ENCODE measurements around the gene RPL4. TPM values are rescaled to one million over a fixed set of nuclear protein-coding genes. Genes with fewer than 3 reads are reported as not detected.
A peak's percentile ranks its signal among the peaks of the same experiment; 100 is the strongest.

Gene RPL4
- total and polyA plus RNA-seq, 2 of the 8 experiments (the other 6 are each of a cell fraction or from before 2014, with no cell fraction given) = 3,950 to 3,973 TPM

DNA sequence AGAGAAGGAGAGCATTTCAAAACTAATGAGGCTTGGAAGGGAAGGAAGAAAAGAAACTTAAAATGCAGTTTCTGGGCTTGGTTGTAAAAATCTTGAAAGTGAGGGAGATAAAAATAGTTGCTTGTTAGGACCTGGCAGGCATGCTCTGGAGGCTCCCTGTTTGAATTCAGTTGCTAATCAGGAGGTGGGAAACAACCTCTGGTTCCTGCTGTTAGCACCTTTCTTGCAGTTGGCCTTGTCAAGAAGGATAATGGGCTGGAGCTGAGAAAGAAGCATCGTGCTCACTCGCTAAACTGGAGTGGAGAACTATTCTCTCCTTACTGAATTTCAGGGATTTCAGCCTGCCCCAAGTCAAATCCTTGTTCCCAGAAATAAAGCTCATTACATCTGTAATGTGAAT is 30.5 kb downstream of the RPL4 start:
- 2% methylated on average over 2 of the region's 2 CpGs; no CpG with 5 or more reads in 1 of the 2 experiments for WGBS, 2 experiments (ENCODE audit: extremely low coverage in 1 of 2, insufficient coverage in 1 of 2, insufficient read length in 1 of 2, insufficient replicate concordance in 2 of 2, low coverage in 1 of 2, low lambda C conversion rate in 2 of 2, missing lambda C conversion rate in 1 of 2)
- no peaks in the 10 kb centered on the region for H3K27me3 ChIP-seq (replicated peaks in 1 of 4; ENCODE audit: control insufficient read depth in 3 of 4, extremely low read depth in 1 of 4, insufficient read depth in 3 of 4, low read length in 3 of 4)
- peak overlapping the region; percentile 94 for H2BK120ac ChIP-seq (replicated peaks; ENCODE audit: low read depth, low read length)
- H3K23me2 ChIP-seq (ENCODE audit: low read depth, low read length) = no peaks in the 10 kb centered on the region
- peak overlapping the region in 1 of 4 experiments; percentile 49; a peak in 1 of 7 replicates for H3K9ac ChIP-seq (replicated peaks in 1 of 4; ENCODE audit: extremely low read depth in 1 of 4, low read depth in 3 of 4, low read length in 3 of 4)
- peak overlapping the region; percentile 77; the same call in 1 of the 2 replicates for H2AK5ac ChIP-seq (ENCODE audit: low read depth, low read length)
- POLR2A ChIA-PET (ENCODE audit: partially characterized antibody) = interaction anchor here (1.0 to 3.1 kb wide), 7 partner anchors 11 to 70 kb away, joined by 4 to 24 read pairs (median 9); partner anchors contain the start of genes RPL4, SNAPC5 and ZWILCH
- peaks cover 0 to 24% of the 10 kb centered on the region in 2 experiments; a peak in 1 of 4 replicates for H3K79me2 ChIP-seq (ENCODE audit: control insufficient read depth in 1 of 2, insufficient read depth in 2 of 2, low read length in 2 of 2)
- H2BK5ac ChIP-seq (ENCODE audit: low read depth, low read length) = peak overlapping the region; percentile 71; the same call in 1 of the 2 replicates
- no peaks in the 10 kb centered on the region for H3K36me3 ChIP-seq (ENCODE audit: control insufficient read depth in 2 of 4, insufficient read depth in 4 of 4, low read length in 3 of 4)
- peak overlapping the region; percentile 92 for H4K91ac ChIP-seq (replicated peaks; ENCODE audit: insufficient read length, low read length)
- peak overlapping the region; percentile 91 for H3K18ac ChIP-seq (ENCODE audit: extremely low read depth, low read length)
- peaks cover 23 to 58% (median 44%) of the 10 kb centered on the region in 4 experiments for H3K4me1 ChIP-seq (replicated peaks in 1 of 4; ENCODE audit: control insufficient read depth in 3 of 4, insufficient read depth in 4 of 4, low read length in 3 of 4)
- H3K14ac ChIP-seq (ENCODE audit: insufficient read length) = no peak overlapping the region
- DNase-seq (ENCODE audit: low read depth in 1 of 2, low spot score in 2 of 2) = peak in 1 of 2 experiments; percentile 50
- H3K9me3 ChIP-seq (ENCODE audit: insufficient read depth in 2 of 2, low read depth in 1 of 2, low read length in 1 of 2) = no peaks in the 10 kb centered on the region
- no peaks in the 10 kb centered on the region; the same call in 1 of the 2 replicates for H3K79me1 ChIP-seq (ENCODE audit: low read depth, low read length)
- peak overlapping the region; percentile 53; the same call in 1 of the 2 replicates for H2BK20ac ChIP-seq (ENCODE audit: low read length)
- no peak overlapping the region for H2AFZ ChIP-seq (ENCODE audit: low read length)
- H3K27ac ChIP-seq (ENCODE audit: low read depth, low read length) = peak overlapping the region; percentile 64; the same call in 1 of the 2 replicates
- peak overlapping the region; percentile 50; the same call in 1 of the 2 replicates for H2BK12ac ChIP-seq (ENCODE audit: low read depth, low read length)
- peak overlapping the region; percentile 96 for H3K4ac ChIP-seq (replicated peaks; ENCODE audit: insufficient read length, low read depth, low read length)
- H4K8ac ChIP-seq (ENCODE audit: extremely low read depth, insufficient read depth, low read length) = no peak overlapping the region
- H3K4me3 ChIP-seq (ENCODE audit: extremely low read depth in 1 of 4, insufficient read depth in 2 of 4, low read depth in 3 of 4, low read length in 4 of 4) = peak overlapping the region in 2 of 4 experiments; percentile 13 to 32; a peak in 3 of 8 replicates
- 0 out of 2 replicates have a peak overlapping the region, but pooled peaks have one; percentile 72 for H2BK15ac ChIP-seq (ENCODE audit: low read length)
- H4K20me1 ChIP-seq (replicated peaks in 1 of 2; ENCODE audit: control insufficient read depth in 1 of 2, insufficient read depth in 2 of 2, low read length in 2 of 2) = peaks cover 0 to 3% of the 10 kb centered on the region in 2 experiments
- peak overlapping the region; percentile 65 for H4K5ac ChIP-seq (ENCODE audit: insufficient read length, low read depth, low read length)
- CTCF ChIA-PET (ENCODE audit: partially characterized antibody) = interaction anchor here (0.6 to 5.4 kb wide), 10 partner anchors 10 to 363 kb away, joined by 3 to 40 read pairs (median 3); partner anchors contain the start of genes MAP2K1 and SNAPC5
- peak; percentile 93 for FAIRE-seq
- H3K4me2 ChIP-seq (ENCODE audit: insufficient read depth in 1 of 2, low read depth in 2 of 2, low read length in 2 of 2) = peak overlapping the region; percentile 45 to 78
- H3K23ac ChIP-seq (ENCODE audit: insufficient read length) = no peak overlapping the region
- no peak overlapping the region for H3K56ac ChIP-seq (replicated peaks; ENCODE audit: insufficient read length, low read depth, low read length)
- TF ChIP-seq, protein P1, sequence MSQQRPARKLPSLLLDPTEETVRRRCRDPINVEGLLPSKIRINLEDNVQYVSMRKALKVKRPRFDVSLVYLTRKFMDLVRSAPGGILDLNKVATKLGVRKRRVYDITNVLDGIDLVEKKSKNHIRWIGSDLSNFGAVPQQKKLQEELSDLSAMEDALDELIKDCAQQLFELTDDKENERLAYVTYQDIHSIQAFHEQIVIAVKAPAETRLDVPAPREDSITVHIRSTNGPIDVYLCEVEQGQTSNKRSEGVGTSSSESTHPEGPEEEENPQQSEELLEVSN (IDR thresholded peaks at IDR 0.05) = peak; percentile 72; the same call in 1 of the 2 replicates
- TF ChIP-seq EP300 (IDR thresholded peaks at IDR 0.05; ENCODE audit: borderline replicate concordance in 1 of 2, low read depth in 2 of 2, low read length in 2 of 2) (0 out of 3 replicates have a peak, but pooled peaks of 1 of the 2 experiments have one; percentile 16), HDAC2 (IDR thresholded peaks at IDR 0.05; ENCODE audit: borderline replicate concordance in 1 of 2, low read depth in 2 of 2, low read length in 2 of 2) (no peak), EGR1 (IDR thresholded peaks at IDR 0.05; ENCODE audit: borderline replicate concordance, low read depth, low read length) (0 out of 2 replicates have a peak, but pooled peaks have one; percentile 3), SIN3A (conservative IDR thresholded peaks at IDR 0.05 in 1 of 2, IDR thresholded peaks at IDR 0.05 in 1 of 2; ENCODE audit: low read depth in 1 of 2, low read length in 2 of 2) (peak in 1 of 2 experiments; percentile 57; a peak in 1 of 4 replicates), TAF1 (IDR thresholded peaks at IDR 0.05; ENCODE audit: low read depth, low read length) (no peak), CEBPB (IDR thresholded peaks at IDR 0.05; ENCODE audit: low read depth, low read length) (no peak)
- TF ChIP-seq, protein P2, sequence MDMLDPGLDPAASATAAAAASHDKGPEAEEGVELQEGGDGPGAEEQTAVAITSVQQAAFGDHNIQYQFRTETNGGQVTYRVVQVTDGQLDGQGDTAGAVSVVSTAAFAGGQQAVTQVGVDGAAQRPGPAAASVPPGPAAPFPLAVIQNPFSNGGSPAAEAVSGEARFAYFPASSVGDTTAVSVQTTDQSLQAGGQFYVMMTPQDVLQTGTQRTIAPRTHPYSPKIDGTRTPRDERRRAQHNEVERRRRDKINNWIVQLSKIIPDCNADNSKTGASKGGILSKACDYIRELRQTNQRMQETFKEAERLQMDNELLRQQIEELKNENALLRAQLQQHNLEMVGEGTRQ (IDR thresholded peaks at IDR 0.05; ENCODE audit: low read length) = no peak
- TF ChIP-seq, protein P3, sequence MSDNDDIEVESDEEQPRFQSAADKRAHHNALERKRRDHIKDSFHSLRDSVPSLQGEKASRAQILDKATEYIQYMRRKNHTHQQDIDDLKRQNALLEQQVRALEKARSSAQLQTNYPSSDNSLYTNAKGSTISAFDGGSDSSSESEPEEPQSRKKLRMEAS (IDR thresholded peaks at IDR 0.05) = peak; percentile 59
